ENCODE results near the gene CHDH. TPM values are rescaled to one million over a fixed set of nuclear protein-coding genes. Genes with fewer than 3 reads are reported as not detected.
A peak's percentile ranks its signal among the peaks of the same experiment; 100 is the strongest.

CHDH gene
- 0.23 and 1.0 TPM in 2 replicates for total RNA-seq

DNA sequence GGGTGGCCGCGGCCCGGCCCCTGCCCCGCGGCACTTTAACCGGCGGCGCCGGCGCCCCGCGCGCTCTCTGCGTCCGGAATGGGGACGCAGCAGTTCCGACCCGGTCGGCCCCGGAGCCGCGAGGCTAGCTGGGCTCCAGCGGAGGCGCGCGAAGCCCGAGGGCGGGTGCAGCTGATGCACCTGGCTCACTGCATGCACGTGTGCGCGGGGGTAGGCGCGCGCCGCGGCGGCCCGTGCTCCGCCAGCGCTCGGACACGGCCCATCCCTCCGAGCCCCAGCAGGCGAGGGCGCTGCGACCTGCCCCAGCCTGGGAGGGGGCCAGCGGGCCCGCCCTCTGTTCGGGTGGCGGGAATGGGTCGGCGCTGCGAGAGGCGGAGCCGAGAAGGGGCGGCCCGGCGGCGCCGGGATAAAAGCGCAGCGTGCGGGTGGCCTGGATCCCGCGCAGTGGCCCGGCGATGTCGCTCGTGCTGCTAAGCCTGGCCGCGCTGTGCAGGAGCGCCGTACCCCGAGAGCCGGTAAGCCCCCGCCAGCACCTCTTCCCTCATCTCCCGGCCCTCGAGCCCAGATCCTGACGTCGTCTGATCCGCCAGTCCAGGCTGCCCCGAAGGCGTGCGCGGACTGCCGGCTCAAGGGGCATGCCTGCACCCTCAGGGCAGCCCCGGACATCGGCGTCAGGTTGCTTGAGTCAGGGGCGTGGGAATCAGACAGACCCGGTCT lies at the start of gene CHDH, which contains the start of gene IL17RB:
Gene CHDH, minus strand, starts transcription at position 286 of the 717 bp plus-strand sequence. CDS start 22,411 bp downstream, outside the sequence.
Gene IL17RB, plus strand, starts transcription at position 435 of the 717 bp plus-strand sequence. Its CDS starts 21 bp downstream, at position 456.
- DNase-seq: peak; percentile 19

GRCh38 chr3:53892286-53892637 lies 46.0 kb upstream of the CHDH start:
- DNase-seq: no peak

GRCh38 chr3:53891497-53892285 lies 45.5 kb upstream of the CHDH start, which contains the start of gene SELENOK:
TSS of gene SELENOK (minus strand) at chr3:53891859.
- DNase-seq: peak; percentile 100

DNA sequence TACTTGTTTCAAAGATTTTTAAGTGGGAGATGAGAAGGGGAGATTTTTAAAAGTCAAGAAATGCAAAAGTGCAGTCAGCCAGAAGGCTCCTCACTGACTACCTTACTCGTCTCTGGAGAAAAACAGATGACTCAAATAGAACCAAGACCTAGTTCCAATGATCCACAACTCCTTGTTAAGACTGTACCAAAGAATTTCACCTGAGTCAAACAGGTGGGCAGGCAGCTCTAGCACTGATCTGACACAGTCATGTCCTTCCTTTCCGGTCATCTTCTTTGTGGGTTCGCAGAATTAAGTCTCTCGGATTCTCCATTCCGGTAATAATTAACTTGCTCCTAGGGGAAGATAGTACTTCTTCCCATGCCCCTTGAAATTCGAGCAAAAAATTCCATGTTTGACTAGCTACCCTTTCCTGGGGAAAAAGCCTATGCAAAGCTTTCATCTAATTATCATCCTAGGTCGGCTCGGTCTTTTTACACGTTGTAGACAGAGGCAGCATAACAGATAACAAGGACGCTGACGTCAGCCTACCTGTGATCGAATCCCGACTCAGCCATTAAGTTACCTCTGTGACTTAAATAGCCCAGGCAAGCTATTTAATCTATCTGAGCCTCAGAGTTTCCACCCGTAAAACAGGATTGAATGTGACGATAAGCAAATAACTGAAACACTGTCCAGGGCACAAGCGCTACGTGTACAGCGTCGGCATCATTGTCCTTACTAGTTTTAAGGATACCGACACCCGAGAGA lies 44.7 kb upstream of the CHDH start:
- DNase-seq: peak; percentile 59

DNA sequence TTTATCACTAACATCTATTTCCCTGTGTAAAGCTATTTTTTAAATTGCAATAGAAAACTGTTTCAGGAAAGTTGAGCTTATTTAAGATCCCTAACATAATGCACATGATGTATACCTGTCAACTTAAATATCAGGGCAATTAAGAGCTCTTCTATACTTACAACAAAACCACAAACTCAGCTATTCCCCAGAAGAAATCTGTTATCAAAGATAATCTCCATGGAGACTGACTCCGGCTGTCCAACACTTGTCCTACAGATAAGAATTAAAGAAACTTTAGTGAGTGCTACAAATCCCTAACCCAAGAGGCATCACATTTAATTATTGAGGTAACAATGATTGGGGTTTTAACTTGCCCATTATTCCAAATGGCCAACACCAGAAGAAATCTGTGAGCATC lies 42.0 kb upstream of the CHDH start:
- no peak for DNase-seq

GRCh38 chr3:53887446-53887845 lies 41.2 kb upstream of the CHDH start:
- no peak for DNase-seq

GRCh38 chr3:53885239-53885638 lies 39.0 kb upstream of the CHDH start:
- DNase-seq: peak; percentile 8

DNA sequence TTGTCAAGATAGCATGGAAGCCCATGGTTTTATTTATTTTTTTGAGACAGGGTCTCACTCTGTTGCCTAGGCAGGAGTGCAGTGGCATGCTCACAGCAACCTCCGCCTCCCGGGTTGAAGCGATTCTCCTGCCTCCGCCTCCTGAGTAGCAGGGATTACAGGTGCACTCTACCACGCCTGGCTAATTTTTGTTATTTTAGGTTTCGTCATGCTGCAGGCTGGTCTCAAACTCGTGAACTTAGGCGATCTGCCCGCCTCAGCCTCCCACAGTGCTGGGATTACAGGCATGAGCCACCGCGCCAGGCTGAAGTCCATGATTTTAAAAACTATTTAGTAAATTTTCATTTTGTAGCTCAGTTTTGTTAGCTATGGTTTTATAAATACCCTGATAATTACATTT lies 38.4 kb upstream of the CHDH start:
- DNase-seq: no peak

- no peak for DNase-seq
These were observed 36.8 kb upstream of the CHDH start for GRCh38 chr3:53883008-53883407.

GRCh38 chr3:53881691-53882593 lies 35.7 kb upstream of the CHDH start, which contains the start of gene ACTR8:
TSS of gene ACTR8 (minus strand) at chr3:53882152. CDS start at chr3:53882101, 51 bp downstream.
- DNase-seq: peak; percentile 92

GRCh38 chr3:53880396-53881345 lies 34.5 kb upstream of the CHDH start:
- peak; percentile 20 for DNase-seq

DNA sequence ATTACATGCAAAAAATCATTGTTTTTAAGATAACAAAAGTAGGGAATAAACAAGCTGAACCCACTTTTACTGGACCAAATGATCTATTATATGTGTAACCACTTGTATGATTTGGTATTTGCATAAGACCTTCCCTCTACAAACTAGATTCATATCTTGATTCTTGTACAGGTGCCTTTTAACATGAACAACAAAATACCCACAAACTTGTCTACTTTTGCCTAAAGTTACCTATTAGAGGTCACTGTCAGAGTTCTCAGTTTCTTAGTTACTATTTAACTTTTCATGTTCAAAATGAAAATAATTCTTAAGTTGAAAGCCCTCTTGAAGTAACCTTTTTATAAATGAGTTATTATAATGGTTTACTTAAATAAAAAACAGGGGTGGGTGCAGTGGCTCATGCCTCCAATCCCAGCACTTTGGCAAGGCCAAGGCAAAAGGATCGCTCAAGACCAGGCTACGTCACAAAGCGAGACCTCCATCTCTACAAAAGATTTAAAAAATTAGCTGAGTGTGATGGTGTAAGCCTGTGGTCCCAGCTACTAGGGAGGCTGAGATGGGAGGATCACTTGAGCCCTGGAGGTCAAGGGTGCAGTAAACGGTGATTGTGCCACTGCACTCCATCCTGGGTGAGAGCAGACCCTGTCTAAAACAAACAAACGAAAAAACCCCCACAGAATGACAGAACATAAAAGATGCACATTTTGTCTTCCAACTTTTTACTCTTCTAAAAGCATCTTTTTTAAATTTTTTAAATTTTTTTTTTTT lies 19.7 kb upstream of the CHDH start:
- DNase-seq: no peak

GRCh38 chr3:53863145-53863544 lies 16.9 kb upstream of the CHDH start:
- no peak for DNase-seq

GRCh38 chr3:53862241-53862640 lies 16.0 kb upstream of the CHDH start:
- no peak for DNase-seq

GRCh38 chr3:53860196-53860595 lies 14.0 kb upstream of the CHDH start:
- no peak for DNase-seq

DNA sequence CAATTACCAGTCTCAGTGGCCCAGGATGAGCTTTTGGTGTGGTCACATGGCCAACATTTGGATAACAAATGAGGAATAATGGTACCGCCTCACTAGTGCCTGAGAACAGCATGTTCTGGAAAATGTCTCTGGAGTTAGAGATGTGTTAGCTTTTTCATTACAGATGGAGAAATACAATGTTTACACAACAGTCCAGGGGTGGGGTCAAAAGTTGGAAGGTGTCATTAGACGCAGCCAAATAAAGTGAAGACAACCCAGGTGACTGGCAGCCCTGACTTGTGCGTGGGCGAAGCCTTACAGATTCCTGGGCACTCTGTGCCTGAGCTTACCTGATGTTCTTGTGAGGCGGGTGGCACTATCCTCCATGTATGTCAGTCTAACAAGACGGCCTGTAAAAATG lies 13.0 kb upstream of the CHDH start:
- DNase-seq: no peak

DNA sequence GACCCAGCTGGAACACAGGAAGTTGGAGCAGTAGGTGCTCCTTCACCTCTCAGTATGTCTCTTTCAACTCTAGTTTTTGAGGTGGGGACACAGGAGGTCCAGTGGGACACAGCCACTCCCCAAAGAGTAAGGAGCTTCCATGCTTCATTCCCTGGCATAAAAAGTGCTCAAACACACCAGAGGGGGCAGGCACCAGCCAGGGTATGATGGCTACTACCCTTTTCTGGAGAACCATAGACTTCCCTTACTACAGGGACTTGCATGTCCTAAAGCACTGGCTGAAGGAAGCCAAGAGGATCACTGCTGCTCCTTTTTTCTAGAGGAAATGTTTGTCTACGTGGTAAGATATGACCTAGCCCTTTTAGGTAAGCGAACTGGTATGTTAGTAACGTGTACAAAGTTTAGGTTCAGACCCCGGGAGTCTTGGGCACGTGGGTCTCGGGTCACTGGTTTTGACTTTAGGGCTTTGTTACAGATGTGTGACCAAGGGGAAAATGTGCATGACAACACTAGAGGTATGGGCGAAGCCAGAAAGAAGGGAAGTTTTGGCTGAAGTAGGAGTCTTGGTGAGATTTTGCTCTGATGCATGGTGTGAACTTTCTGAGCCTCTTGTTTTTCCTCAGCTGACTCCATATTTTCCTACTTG lies 12.0 kb upstream of the CHDH start:
- no peak for DNase-seq

- DNase-seq: no peak
These were observed 10.7 kb upstream of the CHDH start for GRCh38 chr3:53856964-53857363.

GRCh38 chr3:53850895-53851294 lies 4.7 kb upstream of the CHDH start:
- DNase-seq: peak; percentile 32
